CD4-positive, alpha-beta T cell treated with Interleukin-12 subunit alpha and Interleukin-12 subunit beta, for 1 hour (primary cell): Measurements from ENCODE around the gene TDRD15.
"Not testable (repeated sequence)": the region's sequence is repeated elsewhere in the genome, so short reads cannot be mapped to it uniquely, and the experiment has no call there.

Experiments used
- DNase-seq: peaks from one replicate; pipeline ENCODE4 v3.0.0-alpha.2; 2020

The TDRD15 gene

GRCh38 chr2:21148718-21149117 lies 24.9 kb downstream of the TDRD15 start:
- no peak for DNase-seq

GRCh38 chr2:21151234-21151633 lies 27.5 kb downstream of the TDRD15 start:
- DNase-seq: not testable (repeated sequence)

- no peak for DNase-seq
Observed at GRCh38 chr2:21155365-21156136, 31.8 kb downstream of the TDRD15 start.

GRCh38 chr2:21161122-21161521 lies 37.4 kb downstream of the TDRD15 start:
- DNase-seq: no peak

GRCh38 chr2:21161832-21162614 lies 38.3 kb downstream of the TDRD15 start:
- no peak for DNase-seq

GRCh38 chr2:21162615-21162878 lies 38.8 kb downstream of the TDRD15 start:
- no peak for DNase-seq

GRCh38 chr2:21163213-21163612 lies 39.4 kb downstream of the TDRD15 start:
- DNase-seq: no peak

- no peak for DNase-seq
Observed at GRCh38 chr2:21165350-21165749, 41.6 kb downstream of the TDRD15 start.

GRCh38 chr2:21175895-21176646 lies 52.3 kb downstream of the TDRD15 start:
- no peak for DNase-seq

- DNase-seq: no peak
Observed at GRCh38 chr2:21181957-21182356, 58.2 kb downstream of the TDRD15 start.

- DNase-seq: no peak
Observed at GRCh38 chr2:21183306-21183705, 59.5 kb downstream of the TDRD15 start.

- DNase-seq: no peak
Observed at GRCh38 chr2:21183726-21184125, 60.0 kb downstream of the TDRD15 start.

- no peak for DNase-seq
Observed at GRCh38 chr2:21191535-21191934, 67.8 kb downstream of the TDRD15 start.
